Measurements from ENCODE around the gene ARL2.
"Not testable (repeated sequence)": the region's sequence is repeated elsewhere in the genome, so short reads cannot be mapped to it uniquely, and the experiment has no call there.

ARL2 gene

GRCh38 chr11:65008016-65008415 lies 5.9 kb upstream of the ARL2 start:
- no peak for DNase-seq (ENCODE audit: low spot score)

GRCh38 chr11:65008873-65009272 lies 5.1 kb upstream of the ARL2 start:
- no peak for DNase-seq (ENCODE audit: low spot score)

GRCh38 chr11:65013130-65013887 lies 651 bp upstream of the ARL2 start:
- peak; percentile 89 for DNase-seq (ENCODE audit: low spot score)

GRCh38 chr11:65014726-65015227 lies 817 bp downstream of the ARL2 start:
- DNase-seq (ENCODE audit: low spot score): no peak

GRCh38 chr11:65016705-65017104 lies 2.7 kb downstream of the ARL2 start:
- DNase-seq (ENCODE audit: low spot score): no peak

- DNase-seq (ENCODE audit: low spot score): no peak
Observed at GRCh38 chr11:65017937-65018336, 4.0 kb downstream of the ARL2 start.

- DNase-seq (ENCODE audit: low spot score): no peak
Observed at GRCh38 chr11:65019824-65020223, 5.9 kb downstream of the ARL2 start.

- no peak for DNase-seq (ENCODE audit: low spot score)
Observed at GRCh38 chr11:65021003-65021402, 7.0 kb downstream of the ARL2 start.

GRCh38 chr11:65021509-65021908 lies 7.5 kb downstream of the ARL2 start:
- no peak for DNase-seq (ENCODE audit: low spot score)

- not testable (repeated sequence) for DNase-seq (ENCODE audit: low spot score)
Observed at GRCh38 chr11:65023502-65023901, 9.5 kb downstream of the ARL2 start.

GRCh38 chr11:65026810-65027209 lies 12.8 kb downstream of the ARL2 start:
- DNase-seq (ENCODE audit: low spot score): no peak

- DNase-seq (ENCODE audit: low spot score): peak; percentile 94
Observed at GRCh38 chr11:65027213-65028067, 13.5 kb downstream of the ARL2 start, which contains the start of gene SNX15. Gene SNX15 (plus strand): TSS chr11:65027439. CDS start chr11:65027538, 99 bp downstream.

GRCh38 chr11:65032216-65032615 lies 18.3 kb downstream of the ARL2 start:
- DNase-seq (ENCODE audit: low spot score): no peak

- no peak for DNase-seq (ENCODE audit: low spot score)
Observed at GRCh38 chr11:65034423-65034822, 20.5 kb downstream of the ARL2 start.

GRCh38 chr11:65035579-65035978 lies 21.6 kb downstream of the ARL2 start:
- DNase-seq (ENCODE audit: low spot score): no peak

- DNase-seq (ENCODE audit: low spot score): no peak
Observed at GRCh38 chr11:65036931-65037330, 23.0 kb downstream of the ARL2 start.

- DNase-seq (ENCODE audit: low spot score): no peak
Observed at GRCh38 chr11:65040520-65040846, 26.5 kb downstream of the ARL2 start.

- peak; percentile 87 for DNase-seq (ENCODE audit: low spot score)
Observed at GRCh38 chr11:65040847-65041622, 27.1 kb downstream of the ARL2 start, which contains the start of gene SAC3D1. Gene SAC3D1 (plus strand): TSS chr11:65041210. CDS start chr11:65041293, 83 bp downstream.

GRCh38 chr11:65042891-65043290 lies 28.9 kb downstream of the ARL2 start:
- no peak for DNase-seq (ENCODE audit: low spot score)

- DNase-seq (ENCODE audit: low spot score): no peak
Observed at GRCh38 chr11:65043881-65044501, 30.0 kb downstream of the ARL2 start.

GRCh38 chr11:65045061-65045460 lies 31.1 kb downstream of the ARL2 start:
- no peak for DNase-seq (ENCODE audit: low spot score)

- DNase-seq (ENCODE audit: low spot score): no peak
Observed at GRCh38 chr11:65045728-65046127, 31.8 kb downstream of the ARL2 start.
